ENCODE measurements around the gene LRP1B.

The LRP1B gene

DNA sequence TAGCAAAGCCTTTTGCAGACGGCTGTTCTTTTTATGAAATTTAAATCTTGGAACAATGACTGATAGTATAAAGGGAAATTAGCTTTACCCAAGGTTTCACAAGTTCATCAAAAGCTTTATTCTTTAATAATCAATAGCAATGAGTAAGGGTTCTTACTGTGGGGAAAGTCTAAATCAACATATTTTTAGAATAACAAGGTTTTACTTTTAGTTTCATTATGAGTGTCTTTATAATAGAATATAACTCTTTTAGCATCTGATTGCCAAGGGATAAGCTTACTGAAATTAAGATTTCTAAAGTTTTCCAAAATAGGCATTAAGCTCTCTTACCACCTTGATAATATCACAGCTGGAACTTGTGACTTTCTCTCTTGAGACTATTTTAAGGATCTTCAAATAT is 1489.7 kb downstream of the LRP1B start:
- no peak overlapping the region for H3K9ac ChIP-seq (ENCODE audit: insufficient read length, low read depth)
- no peak overlapping the region for H3K4me3 ChIP-seq (ENCODE audit: insufficient read length, low read depth)
- H3K9me3 ChIP-seq (ENCODE audit: insufficient read depth, low read length): no peaks in the 10 kb centered on the region
- H3K4me1 ChIP-seq (ENCODE audit: insufficient read depth, insufficient read length): no peaks in the 10 kb centered on the region
- H3K27me3 ChIP-seq (ENCODE audit: insufficient read depth, insufficient read length): no peaks in the 10 kb centered on the region
- TF ChIP-seq ZNF274 (IDR thresholded peaks at IDR 0.05; ENCODE audit: low read depth, low read length) (no peak), SUZ12 (IDR thresholded peaks at IDR 0.05; ENCODE audit: extremely low read depth, insufficient read depth, insufficient read length) (no peak), YY1 (IDR thresholded peaks at IDR 0.05; ENCODE audit: insufficient read depth, insufficient read length) (no peak)
- no peak for DNase-seq (ENCODE audit: low read depth, low spot score)
- H3K36me3 ChIP-seq (ENCODE audit: insufficient read depth, insufficient read length, low read length): no peaks in the 10 kb centered on the region

DNA sequence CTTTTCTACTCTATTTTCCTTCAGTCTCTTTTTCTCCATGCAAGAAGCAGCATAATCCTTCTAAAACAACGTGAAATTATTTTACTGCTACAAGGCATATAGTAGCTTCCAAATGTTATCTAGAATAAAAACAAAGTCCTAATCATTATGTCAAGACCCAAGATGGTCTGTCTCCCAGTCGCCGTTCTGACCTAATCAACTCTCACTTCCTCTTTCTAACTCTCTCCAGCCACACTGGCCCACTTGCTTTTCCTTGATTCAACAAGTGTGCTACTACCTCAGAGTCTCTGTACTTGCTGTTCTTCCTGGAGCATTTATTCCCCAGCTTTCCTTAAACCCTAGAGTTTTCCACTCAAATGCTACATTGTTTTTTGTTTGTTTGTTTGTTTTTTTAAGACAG is 1491.2 kb downstream of the LRP1B start:
- H3K9ac ChIP-seq (ENCODE audit: insufficient read length, low read depth): no peak overlapping the region
- no peaks in the 10 kb centered on the region for H3K36me3 ChIP-seq (ENCODE audit: insufficient read depth, insufficient read length, low read length)
- no peak overlapping the region for H3K4me3 ChIP-seq (ENCODE audit: insufficient read length, low read depth)
- TF ChIP-seq SUZ12 (IDR thresholded peaks at IDR 0.05; ENCODE audit: extremely low read depth, insufficient read depth, insufficient read length) (no peak), ZNF274 (IDR thresholded peaks at IDR 0.05; ENCODE audit: low read depth, low read length) (no peak), YY1 (IDR thresholded peaks at IDR 0.05; ENCODE audit: insufficient read depth, insufficient read length) (no peak)
- DNase-seq (ENCODE audit: low read depth, low spot score): no peak
- H3K9me3 ChIP-seq (ENCODE audit: insufficient read depth, low read length): no peaks in the 10 kb centered on the region
- no peaks in the 10 kb centered on the region for H3K4me1 ChIP-seq (ENCODE audit: insufficient read depth, insufficient read length)
- H3K27me3 ChIP-seq (ENCODE audit: insufficient read depth, insufficient read length): no peaks in the 10 kb centered on the region

DNA sequence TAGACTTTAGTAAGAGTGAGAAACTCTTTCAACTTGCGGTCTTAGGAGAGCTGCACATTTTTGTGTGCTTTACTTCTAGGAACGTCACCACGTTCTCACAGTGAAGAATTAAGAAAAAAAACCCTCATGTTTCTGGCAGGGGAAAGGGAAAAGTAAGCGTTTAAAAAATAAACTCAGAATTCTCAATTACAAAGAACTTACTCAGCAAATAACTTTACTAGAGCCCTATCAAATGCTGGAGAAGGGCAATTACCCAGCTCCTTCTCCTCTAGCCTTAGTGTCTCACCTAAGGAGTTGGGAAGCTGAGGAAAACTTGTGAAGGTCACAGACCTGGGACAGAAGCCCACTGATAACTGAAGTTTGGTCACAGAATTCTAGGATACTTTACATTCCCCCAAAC is 1500.3 kb downstream of the LRP1B start:
- Histone ChIP-seq H3K9ac (ENCODE audit: insufficient read length, low read depth) (no peak overlapping the region), H3K4me3 (ENCODE audit: insufficient read length, low read depth) (no peak overlapping the region), H3K27me3 (ENCODE audit: insufficient read depth, insufficient read length) (no peaks in the 10 kb centered on the region), H3K36me3 (ENCODE audit: insufficient read depth, insufficient read length, low read length) (no peaks in the 10 kb centered on the region), H3K9me3 (ENCODE audit: insufficient read depth, low read length) (no peaks in the 10 kb centered on the region), H3K4me1 (ENCODE audit: insufficient read depth, insufficient read length) (no peaks in the 10 kb centered on the region)
- TF ChIP-seq YY1 (IDR thresholded peaks at IDR 0.05; ENCODE audit: insufficient read depth, insufficient read length): no peak
- no peak for TF ChIP-seq SUZ12 (IDR thresholded peaks at IDR 0.05; ENCODE audit: extremely low read depth, insufficient read depth, insufficient read length)
- no peak for TF ChIP-seq ZNF274 (IDR thresholded peaks at IDR 0.05; ENCODE audit: low read depth, low read length)
- no peak for DNase-seq (ENCODE audit: low read depth, low spot score)

DNA sequence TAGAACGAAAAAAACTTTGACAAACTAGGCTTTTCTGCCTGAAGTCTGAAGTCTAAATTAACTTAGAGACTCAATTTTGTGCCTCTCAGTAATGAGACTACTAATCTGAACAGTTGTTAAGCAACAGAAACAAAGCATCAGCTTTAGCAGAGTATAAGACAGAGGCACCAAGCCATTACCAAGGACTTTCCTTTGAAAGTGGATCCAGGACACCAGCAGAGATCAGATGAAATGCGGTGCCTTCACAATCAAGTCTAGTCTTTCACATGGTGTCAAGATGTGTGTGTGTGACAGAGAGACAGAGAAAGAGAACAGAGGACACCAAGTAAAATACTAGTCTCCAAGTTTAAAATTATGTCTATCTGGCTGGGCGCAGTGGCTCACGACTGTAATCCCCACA is 1502.9 kb downstream of the LRP1B start:
- no peak overlapping the region for H3K4me3 ChIP-seq (ENCODE audit: insufficient read length, low read depth)
- no peaks in the 10 kb centered on the region for H3K9me3 ChIP-seq (ENCODE audit: insufficient read depth, low read length)
- DNase-seq (ENCODE audit: low read depth, low spot score): no peak
- no peaks in the 10 kb centered on the region for H3K36me3 ChIP-seq (ENCODE audit: insufficient read depth, insufficient read length, low read length)
- no peaks in the 10 kb centered on the region for H3K4me1 ChIP-seq (ENCODE audit: insufficient read depth, insufficient read length)
- no peak overlapping the region for H3K9ac ChIP-seq (ENCODE audit: insufficient read length, low read depth)
- H3K27me3 ChIP-seq (ENCODE audit: insufficient read depth, insufficient read length): no peaks in the 10 kb centered on the region
- TF ChIP-seq ZNF274 (IDR thresholded peaks at IDR 0.05; ENCODE audit: low read depth, low read length) (no peak), SUZ12 (IDR thresholded peaks at IDR 0.05; ENCODE audit: extremely low read depth, insufficient read depth, insufficient read length) (no peak), YY1 (IDR thresholded peaks at IDR 0.05; ENCODE audit: insufficient read depth, insufficient read length) (no peak)

DNA sequence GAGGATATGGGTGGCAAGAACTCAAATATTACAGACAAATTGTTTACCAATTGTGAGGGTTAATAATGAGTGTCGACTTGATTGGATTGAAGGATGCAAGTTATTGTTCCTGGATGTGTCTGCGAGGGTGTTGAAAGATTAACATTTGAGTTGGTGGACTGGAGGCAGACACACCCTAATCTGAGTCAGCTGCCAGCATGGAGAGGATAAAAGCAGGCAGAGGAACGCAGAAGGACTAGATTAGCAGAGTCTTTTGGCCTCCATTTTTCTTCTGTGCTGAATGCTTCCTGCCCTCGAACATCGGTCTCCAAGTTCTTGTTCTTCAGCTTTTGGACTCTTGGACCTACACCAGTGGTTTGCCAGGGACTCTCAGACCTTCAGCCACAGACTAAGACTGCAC is 1503.7 kb downstream of the LRP1B start:
- Histone ChIP-seq H3K4me3 (ENCODE audit: insufficient read length, low read depth) (no peak overlapping the region), H3K4me1 (ENCODE audit: insufficient read depth, insufficient read length) (no peaks in the 10 kb centered on the region), H3K36me3 (ENCODE audit: insufficient read depth, insufficient read length, low read length) (no peaks in the 10 kb centered on the region), H3K27me3 (ENCODE audit: insufficient read depth, insufficient read length) (no peaks in the 10 kb centered on the region), H3K9me3 (ENCODE audit: insufficient read depth, low read length) (no peaks in the 10 kb centered on the region), H3K9ac (ENCODE audit: insufficient read length, low read depth) (no peak overlapping the region)
- no peak for TF ChIP-seq YY1 (IDR thresholded peaks at IDR 0.05; ENCODE audit: insufficient read depth, insufficient read length)
- TF ChIP-seq ZNF274 (IDR thresholded peaks at IDR 0.05; ENCODE audit: low read depth, low read length): no peak
- no peak for TF ChIP-seq SUZ12 (IDR thresholded peaks at IDR 0.05; ENCODE audit: extremely low read depth, insufficient read depth, insufficient read length)
- DNase-seq (ENCODE audit: low read depth, low spot score): no peak

DNA sequence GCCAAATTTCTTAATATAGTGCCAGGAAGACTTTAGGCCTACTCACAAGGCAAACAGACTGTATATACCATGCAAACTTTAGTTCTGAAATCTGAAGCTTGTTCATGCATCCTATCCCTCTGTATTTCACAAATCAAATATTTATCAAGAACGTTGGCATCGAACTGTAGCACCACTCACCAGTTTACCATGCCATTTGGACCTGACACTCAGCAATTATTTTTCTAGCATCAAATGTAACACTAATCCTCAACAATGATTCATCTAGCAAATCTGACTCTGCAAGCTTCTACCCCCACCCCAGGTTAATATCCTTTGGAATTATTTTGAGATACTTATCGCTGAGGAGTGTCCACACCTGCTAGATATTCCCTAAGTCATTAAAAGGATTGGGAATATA is 1506.6 kb downstream of the LRP1B start:
- H3K27me3 ChIP-seq (ENCODE audit: insufficient read depth, insufficient read length): no peaks in the 10 kb centered on the region
- H3K9ac ChIP-seq (ENCODE audit: insufficient read length, low read depth): no peak overlapping the region
- DNase-seq (ENCODE audit: low read depth, low spot score): no peak
- no peaks in the 10 kb centered on the region for H3K36me3 ChIP-seq (ENCODE audit: insufficient read depth, insufficient read length, low read length)
- TF ChIP-seq SUZ12 (IDR thresholded peaks at IDR 0.05; ENCODE audit: extremely low read depth, insufficient read depth, insufficient read length) (no peak), YY1 (IDR thresholded peaks at IDR 0.05; ENCODE audit: insufficient read depth, insufficient read length) (no peak), ZNF274 (IDR thresholded peaks at IDR 0.05; ENCODE audit: low read depth, low read length) (no peak)
- no peaks in the 10 kb centered on the region for H3K9me3 ChIP-seq (ENCODE audit: insufficient read depth, low read length)
- H3K4me3 ChIP-seq (ENCODE audit: insufficient read length, low read depth): no peak overlapping the region
- no peaks in the 10 kb centered on the region for H3K4me1 ChIP-seq (ENCODE audit: insufficient read depth, insufficient read length)

DNA sequence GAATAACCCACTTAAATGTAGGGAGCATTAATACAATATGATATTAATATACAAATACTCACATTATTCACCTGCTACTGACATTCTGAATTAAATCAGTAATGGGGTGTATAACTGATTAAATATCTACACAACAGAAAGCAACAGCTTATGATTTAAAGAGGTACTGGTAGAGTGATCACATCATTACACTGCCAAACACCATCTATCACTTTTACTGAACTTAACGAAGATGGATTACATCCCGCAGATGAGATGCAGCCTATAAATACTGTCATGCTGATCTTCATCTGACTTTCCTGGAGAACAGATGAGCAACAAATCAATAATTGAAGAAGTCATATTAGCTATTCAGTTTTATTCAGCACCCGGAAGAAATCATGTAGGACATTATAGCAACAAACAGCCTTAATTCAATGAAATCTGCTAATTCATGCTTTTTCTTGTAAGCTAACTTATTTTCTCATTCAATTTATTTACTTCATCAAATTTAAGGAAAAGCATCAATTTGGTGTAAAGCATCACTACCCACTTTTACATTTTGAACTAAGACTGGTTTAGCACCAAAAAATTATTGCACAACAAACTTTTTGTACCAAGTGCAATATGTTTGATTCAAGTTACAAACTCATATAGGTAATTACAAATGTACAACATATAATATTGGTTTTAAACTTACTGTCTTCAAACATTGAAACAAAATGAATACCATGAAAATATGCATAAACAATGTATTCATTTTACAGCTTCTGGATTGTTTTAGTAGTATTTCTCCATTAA is 1509.0 kb downstream of the LRP1B start:
- Histone ChIP-seq H3K4me1 (ENCODE audit: insufficient read depth, insufficient read length) (no peaks in the 10 kb centered on the region), H3K4me3 (ENCODE audit: insufficient read length, low read depth) (no peak overlapping the region), H3K27me3 (ENCODE audit: insufficient read depth, insufficient read length) (no peaks in the 10 kb centered on the region), H3K36me3 (ENCODE audit: insufficient read depth, insufficient read length, low read length) (no peaks in the 10 kb centered on the region), H3K9me3 (ENCODE audit: insufficient read depth, low read length) (no peaks in the 10 kb centered on the region), H3K9ac (ENCODE audit: insufficient read length, low read depth) (no peak overlapping the region)
- no peak for TF ChIP-seq YY1 (IDR thresholded peaks at IDR 0.05; ENCODE audit: insufficient read depth, insufficient read length)
- TF ChIP-seq SUZ12 (IDR thresholded peaks at IDR 0.05; ENCODE audit: extremely low read depth, insufficient read depth, insufficient read length): no peak
- TF ChIP-seq ZNF274 (IDR thresholded peaks at IDR 0.05; ENCODE audit: low read depth, low read length): no peak
- DNase-seq (ENCODE audit: low read depth, low spot score): no peak

Data from NT2/D1 (cell line).